HS-27A (cell line): ENCODE data around the gene OR2F2.

Experiments used
- DNase-seq: peaks from one replicate; pipeline ENCODE4 v3.0.0-alpha.2; 2012; ENCODE audit warnings: low read depth, missing footprints

The OR2F2 gene

DNA sequence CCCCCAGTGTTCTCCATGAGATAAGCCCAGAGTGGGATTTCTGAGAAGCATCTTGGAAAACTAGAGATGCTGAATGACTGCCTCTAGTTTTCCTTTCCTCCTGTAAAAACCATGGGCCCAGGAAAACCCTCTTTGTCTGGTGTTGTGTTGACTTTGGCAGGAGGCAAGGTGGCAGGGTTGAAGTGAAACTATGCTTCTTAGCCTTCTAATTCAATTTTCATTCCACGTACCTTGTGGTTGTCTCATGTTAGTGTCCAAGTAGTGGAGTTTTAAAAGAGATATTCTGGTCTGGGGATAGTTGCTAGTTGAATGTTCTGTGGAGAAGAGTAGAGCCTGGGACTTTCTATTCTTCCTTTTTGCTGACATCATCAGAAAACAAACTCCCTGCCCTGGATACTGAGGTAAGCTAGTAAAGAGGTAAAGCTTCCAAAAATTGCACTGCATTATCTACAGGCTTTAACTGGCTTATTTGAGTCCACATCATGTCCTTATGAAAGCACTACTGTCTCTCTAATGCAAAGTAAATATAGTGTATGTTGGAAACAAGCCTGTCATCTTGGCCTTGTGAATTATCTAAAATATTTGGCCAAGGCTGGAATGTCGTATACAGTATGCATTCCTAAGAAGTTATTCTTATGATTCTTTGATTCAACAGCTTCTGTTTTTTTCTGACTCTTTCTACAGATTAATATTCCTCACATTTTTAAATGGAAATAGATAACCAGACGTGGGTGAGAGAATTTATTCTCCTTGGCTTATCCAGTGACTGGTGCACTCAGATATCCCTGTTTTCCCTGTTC is at the start of gene OR2F2:
Gene OR2F2 (plus strand): TSS at position 708 of the 800 bp plus-strand sequence. CDS start 0 bp downstream, at position 708.
- peak; percentile 59 for DNase-seq

GRCh38 chr7:143885951-143886350 is 49.1 kb upstream of the OR2F2 start:
- no peak for DNase-seq

- DNase-seq: no peak
Observed at GRCh38 chr7:143886826-143887477, 48.1 kb upstream of the OR2F2 start.

DNA sequence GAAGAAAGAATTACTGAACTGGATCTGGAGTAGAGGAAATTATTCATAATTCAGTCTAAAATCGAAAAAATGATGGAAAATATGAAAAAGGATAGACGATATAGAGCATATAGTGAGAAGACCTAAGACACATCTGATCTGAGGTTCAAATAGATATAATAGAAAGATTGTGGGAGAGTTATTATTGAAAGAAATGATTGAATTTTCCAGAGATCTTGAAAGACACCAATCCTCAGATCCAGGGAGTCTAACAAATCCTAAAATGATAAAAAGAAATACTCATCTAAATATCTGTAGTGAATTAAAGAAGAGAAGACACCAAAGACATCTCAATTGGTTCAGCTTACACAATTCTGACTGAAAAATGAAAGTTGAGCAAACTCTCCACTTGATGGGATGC is 46.0 kb upstream of the OR2F2 start:
- DNase-seq: no peak

DNA sequence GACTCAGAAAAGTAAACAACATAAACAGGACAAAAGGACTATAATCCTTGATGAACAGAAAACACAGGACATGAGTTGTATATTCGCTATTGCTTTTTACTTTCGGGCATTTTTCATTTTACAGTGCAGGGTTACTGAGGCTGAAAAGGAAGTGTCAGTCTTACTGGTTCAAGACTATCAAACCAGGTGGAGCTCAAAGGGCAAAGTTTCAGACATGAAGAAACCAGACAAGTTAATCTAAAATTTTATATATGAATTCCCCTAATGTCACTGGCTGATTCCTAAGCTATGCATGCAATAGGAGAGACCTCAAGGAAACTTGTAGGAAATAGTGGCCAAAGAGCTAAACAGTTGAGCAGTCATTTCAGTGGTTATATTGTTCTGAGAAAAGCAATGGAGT is 44.5 kb upstream of the OR2F2 start:
- no peak for DNase-seq

- no peak for DNase-seq
Observed at GRCh38 chr7:143891457-143891856, 43.6 kb upstream of the OR2F2 start.

GRCh38 chr7:143892527-143893300 is 42.3 kb upstream of the OR2F2 start:
- DNase-seq: no peak

DNA sequence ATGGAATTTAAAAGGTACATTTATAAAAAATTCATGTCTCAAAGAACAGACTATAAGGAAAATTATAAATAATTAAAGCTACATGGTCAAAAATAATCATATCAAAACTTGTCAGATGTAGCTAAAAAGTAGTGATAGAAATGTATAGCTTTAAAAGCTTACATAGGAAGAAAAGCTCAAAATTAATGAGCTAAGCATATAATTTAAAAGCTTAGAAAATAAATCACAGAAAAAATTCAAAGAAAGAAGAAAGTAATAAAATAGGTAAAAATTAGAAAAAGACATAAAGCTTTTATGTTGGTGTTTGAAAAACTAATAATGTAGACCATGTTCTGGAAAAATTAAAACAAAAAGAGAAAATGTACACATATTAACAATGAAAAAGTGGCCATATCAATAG is 38.4 kb upstream of the OR2F2 start:
- no peak for DNase-seq

GRCh38 chr7:143898810-143899209 is 36.2 kb upstream of the OR2F2 start:
- DNase-seq: no peak

DNA sequence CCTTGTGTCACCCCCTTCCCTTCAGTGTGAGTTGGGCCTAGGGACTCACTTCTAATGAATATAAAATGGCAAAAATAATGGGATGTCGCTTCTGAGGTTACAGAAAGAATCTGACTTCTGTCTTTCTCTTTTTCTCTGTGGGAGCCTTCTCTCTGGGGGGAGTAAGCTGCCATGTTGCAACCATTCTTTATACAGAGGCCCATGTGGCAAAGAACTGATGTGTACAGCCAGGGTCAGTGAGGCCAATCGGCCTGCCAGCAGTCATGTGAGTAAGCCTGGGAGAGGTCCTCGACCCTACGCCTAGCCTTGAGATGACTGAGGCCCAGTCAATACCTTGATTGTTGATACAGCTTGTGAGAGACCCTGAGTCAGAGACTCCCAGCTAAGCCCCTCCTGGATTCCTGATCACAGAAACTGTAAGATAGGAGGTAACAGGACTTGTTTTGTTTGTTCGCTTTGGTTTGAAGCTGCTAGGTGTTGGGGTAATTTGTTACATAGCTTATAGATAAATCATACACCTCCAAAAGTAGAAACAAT is 34.7 kb upstream of the OR2F2 start:
- no peak for DNase-seq

DNA sequence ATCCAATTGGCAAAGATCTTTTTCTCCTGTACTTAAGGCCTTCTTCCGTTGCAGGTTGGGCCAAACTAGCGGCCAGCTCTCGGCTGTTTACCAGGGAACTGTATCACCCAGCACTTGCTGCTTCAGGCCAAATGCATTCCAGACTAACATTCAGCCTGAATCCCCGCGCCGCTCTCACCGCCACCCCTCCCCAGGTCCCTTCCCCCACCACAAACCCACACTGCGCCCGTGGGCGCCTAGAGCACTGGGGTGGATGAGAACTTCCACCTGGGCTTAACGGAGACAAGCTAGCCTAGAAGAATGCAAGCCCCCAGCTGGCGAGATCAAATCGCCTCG is 33.7 kb upstream of the OR2F2 start:
- no peak for DNase-seq

GRCh38 chr7:143901668-143902331 is 33.2 kb upstream of the OR2F2 start, which contains the start of gene TCAF1:
TCAF1 (minus strand) TSS chr7:143902176; CDS start chr7:143876608, 25,568 bp downstream.
- DNase-seq: peak; percentile 66

DNA sequence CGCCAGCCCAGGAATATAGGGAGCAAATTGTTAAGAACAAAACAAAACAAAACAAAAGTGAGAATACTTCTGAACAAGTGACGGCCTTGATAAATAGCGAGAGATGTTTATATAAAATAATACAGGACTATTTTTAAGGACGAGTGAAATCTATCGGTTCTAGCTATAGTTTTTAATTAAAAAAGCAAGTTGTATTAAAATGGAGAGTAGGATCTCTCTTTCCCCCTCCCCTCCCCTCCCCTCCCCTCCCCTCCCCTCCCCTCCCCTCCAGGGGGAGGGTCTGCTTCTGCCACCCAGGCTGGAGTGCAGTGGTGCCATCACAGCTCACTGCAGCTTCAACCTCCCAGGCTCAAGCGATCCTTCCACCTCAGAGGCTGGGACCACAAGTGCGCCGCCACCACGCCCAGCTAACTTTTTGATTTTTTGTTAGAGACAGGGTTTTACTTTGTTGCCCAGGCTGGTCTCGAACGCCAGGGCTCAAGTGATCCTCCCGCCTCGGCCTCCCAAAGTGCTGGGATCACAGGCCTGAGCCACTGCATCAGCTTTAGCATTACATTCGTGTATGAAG is 32.6 kb upstream of the OR2F2 start:
- no peak for DNase-seq

DNA sequence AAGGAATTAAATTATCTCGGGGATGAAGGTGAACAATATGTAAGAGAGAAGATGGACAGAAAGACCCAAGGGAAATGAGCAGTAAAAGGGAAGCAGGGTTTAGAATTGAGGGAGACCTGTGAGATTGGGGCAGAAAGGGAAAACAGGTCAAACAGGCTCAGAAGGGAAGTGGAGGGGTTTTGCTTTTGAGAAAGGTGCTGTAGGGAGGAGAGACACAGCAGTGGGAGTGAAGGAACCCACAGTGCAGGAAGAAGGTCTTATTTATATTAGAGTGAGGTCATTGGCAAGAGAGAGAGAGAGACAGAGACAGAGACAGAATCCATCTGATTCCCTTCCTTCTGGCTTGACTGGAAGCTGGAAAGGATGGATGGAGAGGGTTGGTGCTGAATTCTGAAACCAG is 29.5 kb upstream of the OR2F2 start:
- no peak for DNase-seq

DNA sequence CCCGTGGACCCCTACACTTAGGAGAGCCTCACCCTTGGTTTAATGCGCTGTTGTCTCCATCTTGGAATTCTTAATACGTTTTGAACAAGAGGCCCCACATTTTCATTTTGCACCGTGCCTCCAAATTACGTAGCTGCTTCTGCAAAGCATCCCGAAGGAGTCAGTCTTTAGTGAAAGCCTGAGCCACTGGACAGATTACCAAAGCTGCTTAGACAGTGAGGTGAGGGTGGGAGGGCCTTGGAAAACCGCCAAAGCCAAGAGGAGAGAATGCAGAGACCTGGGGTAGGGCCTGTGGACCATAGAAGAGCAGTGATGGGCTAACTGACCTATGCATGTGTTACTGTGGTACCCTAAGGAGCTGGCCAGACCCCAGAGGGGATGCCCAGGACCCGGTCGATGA is 28.9 kb upstream of the OR2F2 start:
- no peak for DNase-seq

- DNase-seq: no peak
Observed at GRCh38 chr7:143906895-143907294, 28.1 kb upstream of the OR2F2 start.

GRCh38 chr7:143908120-143908519 is 26.9 kb upstream of the OR2F2 start:
- no peak for DNase-seq

- DNase-seq: no peak
Observed at GRCh38 chr7:143909863-143910262, 25.2 kb upstream of the OR2F2 start.

GRCh38 chr7:143910473-143911248 is 24.4 kb upstream of the OR2F2 start:
- no peak for DNase-seq

DNA sequence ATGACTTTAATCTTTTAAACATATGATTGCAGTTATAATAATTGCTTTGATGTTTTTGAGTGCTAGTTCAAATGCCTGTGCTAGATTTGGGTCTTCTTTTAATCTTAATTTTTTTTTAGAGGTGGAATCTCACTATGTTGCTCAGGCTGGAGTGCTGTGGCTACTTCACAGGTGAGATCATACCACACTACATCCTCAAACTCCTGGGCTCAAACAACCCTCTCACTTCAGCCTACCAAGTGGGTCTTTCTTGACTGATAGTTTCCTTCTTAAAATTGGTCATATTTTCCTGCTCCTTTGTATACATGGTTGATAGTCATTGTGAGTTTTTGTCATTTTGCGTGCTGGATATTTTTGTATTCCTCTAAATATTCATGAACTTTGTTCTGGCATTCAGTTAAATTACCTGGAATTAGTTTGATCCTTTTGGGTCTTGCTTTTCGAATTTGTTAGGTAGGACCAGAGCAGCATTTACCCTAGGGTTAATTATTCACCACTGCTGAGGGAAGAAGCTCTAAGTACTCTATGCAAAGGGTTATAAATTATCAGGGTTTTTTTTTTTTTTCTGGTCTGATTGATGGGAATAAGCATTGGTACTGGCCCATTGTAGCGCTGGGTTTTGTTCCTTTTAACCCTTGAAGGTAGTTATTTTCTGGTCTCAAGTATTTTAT is 21.0 kb upstream of the OR2F2 start:
- DNase-seq: no peak
